HG02981 (cell line): ENCODE results near the gene IGFL2.
"Not testable (repeated sequence)": the region's sequence is repeated elsewhere in the genome, so short reads cannot be mapped to it uniquely, and the experiment has no call there.

Experiments
- ATAC-seq: cut with Tn5 transposase; IDR thresholded peaks from one replicate; pipeline ENCODE4 v1.9.1; 2021; ENCODE audit warnings: mild to moderate bottlenecking, moderate library complexity; ENCODE audit not compliant: unreplicated experiment

IGFL2 gene

DNA sequence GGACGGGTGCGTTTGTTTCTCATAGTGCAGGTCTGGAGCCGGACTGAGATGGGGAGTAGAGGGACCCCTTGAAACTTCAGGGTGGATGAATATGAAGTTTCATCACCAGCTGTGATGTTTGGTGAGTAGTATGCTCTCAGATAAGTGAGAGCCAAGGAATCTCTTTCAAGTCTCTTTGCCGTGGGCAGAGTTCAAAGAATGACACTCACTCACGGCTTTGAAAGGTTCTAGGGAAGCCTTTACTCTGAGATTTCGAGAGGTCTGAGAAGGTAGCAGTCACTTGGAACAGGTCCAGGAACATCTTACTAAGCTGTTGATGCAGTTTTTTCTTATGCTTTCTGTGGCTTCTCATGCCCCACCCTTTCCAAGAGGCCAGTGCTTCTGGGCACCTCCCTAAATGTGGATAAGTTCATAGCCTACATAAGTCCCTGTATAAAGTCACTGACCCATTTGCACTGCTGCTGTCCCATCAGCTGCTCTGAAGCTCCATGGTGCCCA is at the start of gene IGFL2:
TSS of gene IGFL2 (plus strand) at position 448 of the 498 bp plus-strand sequence. CDS start at position 489, 41 bp downstream.
- no peak for ATAC-seq

DNA sequence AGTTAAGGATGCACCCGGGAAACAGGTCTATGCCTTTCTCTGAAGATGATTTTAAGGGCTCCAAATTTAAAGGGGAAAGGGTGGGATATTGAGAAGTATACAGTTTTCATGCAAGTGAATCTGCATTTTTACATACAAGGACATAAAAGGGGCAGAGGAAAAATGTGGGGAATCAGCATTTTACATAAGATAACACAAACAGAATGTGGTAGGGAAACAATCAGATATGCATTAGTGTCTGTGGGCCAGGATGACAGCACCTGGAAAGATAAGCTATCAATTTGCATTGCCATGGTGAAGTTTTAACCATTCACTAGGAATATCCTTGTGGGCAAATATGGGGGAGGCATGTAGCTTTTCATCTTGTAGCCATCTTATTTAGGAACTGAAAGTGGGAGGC is 47.7 kb upstream of the IGFL2 start:
- ATAC-seq: no peak

DNA sequence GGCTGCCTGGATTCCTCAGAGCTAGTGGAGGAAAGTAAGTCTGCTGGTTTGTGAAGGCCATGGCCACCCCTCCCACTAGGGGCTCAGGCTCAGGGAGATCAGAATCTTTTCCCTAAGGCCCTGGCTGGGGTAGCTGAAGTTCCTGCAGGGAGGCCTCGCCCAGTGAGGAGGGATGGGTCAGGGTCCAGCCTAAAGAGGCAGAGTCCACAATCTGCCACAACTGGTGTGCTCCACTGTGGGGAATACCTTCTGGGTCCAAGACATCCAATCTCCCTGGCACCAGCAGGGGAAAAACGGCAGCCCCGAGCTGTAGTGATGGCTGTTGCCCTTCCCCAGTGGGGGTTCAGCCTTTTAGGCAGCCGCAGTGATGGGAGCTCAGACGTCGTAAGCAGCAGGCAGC is 46.7 kb upstream of the IGFL2 start:
- no peak for ATAC-seq

DNA sequence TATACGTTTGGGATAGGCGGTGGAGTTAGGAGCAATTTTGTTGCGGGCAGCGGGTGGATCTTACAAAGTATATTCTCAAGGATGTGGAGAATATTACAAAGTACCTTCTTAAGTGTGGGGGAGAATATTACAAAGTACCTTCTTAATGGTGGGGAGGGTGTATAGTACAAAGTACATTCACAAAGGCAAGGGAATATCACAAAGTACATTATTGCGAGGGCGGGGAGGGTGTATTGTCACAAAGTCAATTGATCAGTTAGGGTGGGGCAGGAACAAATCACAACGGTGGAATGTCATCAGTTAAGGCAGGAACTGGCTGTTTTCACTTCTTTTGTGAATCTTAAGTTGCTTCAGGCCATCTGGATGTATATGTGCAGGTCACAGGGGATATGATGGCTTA is 45.7 kb upstream of the IGFL2 start:
- ATAC-seq: not testable (repeated sequence)

DNA sequence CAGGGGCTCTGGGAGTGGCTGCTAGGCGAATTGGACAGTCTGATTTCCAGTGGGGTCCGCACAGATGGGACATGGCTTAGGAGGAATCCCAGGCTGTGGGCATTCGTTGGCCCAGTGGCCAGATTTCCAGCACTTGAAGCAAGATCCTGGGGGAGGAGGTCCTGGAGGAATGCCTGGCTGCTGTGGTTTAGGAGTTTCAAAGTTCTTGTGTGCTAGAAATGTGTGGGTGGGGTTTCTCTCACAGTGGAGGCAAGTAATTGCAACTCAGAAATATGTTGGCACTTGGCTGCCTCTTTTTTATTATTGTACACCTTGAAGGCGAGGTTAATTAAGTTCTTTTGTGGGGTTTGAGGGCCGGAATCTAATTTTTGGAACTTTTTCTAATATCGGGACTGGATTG is 40.7 kb upstream of the IGFL2 start:
- ATAC-seq: no peak

DNA sequence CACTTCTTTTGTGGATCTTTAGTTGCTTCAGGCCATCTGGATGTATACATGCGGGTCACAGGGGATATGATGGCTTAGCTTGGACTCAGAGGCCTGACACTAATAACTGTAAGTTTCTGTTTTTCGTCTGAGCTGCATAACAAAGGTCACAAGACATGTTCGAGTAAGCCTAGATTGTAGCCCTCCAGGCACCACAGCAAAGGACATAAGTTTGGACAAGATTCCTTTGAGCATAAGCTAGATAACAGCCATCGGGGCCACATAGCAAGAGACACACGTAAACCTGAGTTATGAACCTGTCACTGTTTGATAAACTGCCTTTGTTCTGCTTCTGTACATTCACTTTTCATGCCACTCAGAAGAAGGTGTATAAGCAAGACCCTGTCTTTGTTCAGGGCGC is 38.2 kb upstream of the IGFL2 start:
- no peak for ATAC-seq

DNA sequence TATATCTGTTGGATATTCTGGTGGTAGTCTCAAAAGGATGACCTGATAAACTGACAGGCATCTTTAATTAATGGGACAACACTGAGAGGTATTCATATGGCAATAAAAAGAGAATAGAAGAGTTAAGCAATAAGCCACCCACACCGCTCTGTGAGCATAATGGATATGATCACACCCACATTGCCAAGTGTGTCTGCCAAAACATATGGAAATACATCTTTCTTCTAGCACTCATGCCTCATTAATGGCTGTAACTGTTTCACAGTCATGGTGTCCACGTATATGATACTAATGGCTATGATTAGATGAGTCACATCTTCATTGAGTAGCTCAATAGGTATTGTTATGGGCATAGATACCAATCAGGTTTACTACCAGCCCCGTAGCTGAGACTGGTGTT is 36.7 kb upstream of the IGFL2 start:
- no peak for ATAC-seq

DNA sequence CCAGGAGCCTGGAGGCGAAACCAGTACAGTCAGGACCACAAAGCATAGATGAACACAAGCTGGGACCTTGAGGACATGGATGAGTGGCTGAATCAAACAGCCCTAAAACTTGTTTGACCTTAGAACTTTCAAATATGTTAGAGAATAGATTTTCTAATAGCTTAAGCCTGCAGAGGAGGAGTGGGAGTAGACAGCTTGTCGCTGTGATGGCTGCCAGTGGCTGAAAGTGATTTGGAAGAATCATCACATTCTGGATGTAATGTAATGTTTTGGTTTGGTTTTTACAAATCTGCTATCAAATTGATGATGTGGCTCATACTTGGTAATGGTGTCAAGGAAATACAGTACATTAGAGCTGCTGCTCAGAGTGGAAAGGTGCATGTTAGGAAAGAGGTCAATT is 35.5 kb upstream of the IGFL2 start:
- no peak for ATAC-seq

DNA sequence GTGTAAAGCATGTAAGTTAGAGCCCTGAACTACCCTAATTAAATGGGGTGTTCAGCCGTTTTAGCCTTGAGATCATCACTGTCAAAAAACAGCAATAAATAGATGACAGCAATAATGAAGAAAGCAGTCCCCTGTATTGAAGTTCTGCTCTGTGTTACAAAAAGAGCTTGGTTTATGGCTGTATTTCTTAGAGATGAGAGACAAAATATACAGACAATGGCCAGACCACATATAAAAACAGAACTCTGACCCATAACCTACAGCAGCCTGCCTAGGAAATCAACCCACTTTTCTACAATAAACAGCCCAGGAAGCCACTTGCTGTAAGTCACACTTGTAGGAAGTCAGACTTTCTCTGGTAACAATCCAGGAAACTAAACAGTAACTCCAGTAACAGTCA is 34.3 kb upstream of the IGFL2 start:
- ATAC-seq: no peak

DNA sequence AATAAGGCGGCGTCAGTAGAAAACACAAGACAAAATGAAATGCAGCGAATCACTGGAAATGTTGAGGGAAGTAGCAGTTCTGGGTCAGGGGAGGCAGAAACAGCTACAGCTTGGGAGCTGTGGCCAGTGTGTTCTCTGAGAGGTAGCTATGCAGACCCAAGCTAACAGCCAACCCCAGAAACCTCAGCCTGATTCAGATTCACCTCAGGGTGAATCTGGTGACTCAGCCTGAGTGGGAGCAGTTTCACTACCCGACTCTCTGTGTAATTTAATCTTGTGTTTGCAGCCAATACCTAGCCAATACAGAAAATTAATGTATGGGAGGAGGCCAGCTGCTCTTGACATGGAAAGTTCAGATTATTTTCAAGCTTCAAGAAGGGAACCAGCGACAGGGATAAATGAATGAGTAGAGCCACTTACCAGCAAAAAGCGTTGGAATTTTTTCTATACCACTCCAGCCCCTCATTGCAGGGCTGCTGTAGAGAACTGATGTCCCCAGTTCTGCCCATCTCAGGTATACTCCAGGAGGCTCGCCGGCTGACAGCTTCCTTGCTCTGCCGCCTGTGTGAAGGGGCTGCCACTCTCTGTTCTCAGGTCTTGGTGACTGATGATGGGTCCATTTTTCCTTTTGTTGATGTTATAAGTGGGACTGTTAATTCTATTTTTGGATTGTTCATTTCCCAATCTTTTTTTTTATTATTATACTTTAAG is 32.5 kb upstream of the IGFL2 start:
- no peak for ATAC-seq

DNA sequence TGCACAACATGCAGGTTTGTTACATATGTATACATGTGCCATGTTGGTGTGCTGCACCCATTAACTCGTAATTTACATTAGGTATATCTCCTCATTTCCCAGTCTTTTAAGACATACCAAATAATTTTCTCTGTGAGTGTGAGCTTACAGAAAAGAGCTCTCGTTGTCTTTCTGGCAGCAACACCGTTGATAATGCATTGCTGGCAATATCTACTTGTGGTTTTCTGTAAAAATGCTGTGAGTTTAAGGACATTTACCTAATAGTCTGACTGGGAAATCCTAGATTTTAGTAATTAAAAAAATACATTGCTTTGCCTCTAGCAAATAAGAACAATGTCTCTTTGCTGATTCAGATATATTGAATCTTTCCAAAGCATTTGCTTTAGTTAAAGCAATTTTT is 31.9 kb upstream of the IGFL2 start:
- no peak for ATAC-seq

DNA sequence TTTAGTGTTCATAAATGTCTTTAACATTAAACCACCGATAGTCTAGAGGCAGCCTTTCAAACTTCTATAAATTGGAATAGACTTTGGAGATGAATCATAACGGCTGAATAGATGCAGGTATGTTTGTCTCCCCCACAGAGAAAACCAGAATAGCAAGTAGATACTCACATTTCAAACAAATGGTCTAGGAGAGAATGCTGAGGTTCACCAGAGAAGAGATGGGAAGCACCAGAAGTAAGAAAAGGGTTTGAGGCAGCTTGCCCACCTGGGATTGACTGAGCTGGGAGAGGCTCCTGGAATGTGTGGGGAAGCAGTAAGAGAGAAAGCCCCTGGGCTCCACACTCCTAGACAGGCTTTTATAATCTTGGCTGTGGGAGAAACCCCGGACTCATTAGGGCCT is 29.9 kb upstream of the IGFL2 start:
- ATAC-seq: no peak

DNA sequence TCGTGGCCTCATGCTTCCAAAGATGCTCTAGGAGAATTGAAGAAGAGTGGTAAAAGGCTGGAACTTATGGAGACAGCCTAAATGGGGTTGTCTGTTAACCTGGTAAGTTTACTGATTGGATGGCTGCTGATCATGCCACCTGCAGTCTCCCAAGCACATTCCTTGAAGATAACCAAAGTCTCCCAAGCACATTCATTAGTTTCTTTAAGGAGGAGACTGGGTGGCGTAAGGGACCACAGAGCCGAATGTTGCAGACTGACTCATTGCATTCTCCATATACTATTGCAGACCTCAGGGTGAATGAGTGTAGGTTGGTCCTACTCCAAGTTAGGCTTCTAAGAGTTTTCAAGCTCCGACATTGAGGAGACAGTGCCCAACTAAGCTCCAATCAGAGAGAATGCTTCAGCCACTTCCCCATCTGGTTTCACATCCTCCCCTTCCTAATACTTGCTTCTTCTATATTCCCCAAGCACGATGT is 23.4 kb upstream of the IGFL2 start, which contains the start of gene IGFL3:
TSS of gene IGFL3 (minus strand) at position 51 of the 478 bp plus-strand sequence. CDS start at position 12, 39 bp downstream.
- no peak for ATAC-seq

DNA sequence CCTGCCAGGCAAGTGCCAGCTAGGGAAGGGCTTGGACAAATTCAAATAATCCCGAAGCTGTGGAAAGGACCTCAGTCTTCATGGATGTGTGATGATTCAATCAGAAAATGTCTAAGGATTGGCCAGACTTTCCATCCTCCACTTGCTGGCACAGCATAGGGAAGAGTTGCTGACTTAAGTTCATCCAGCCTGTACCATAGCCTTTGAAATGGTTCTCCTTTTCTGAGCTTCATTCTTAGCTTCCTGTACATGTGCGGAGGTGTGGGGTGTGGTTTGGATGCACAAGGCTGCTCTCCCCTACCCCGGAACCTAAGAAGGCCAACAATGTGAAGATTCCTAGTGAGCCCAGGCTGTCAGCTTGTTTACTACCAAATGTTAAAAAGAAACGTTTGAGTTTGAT is 22.6 kb upstream of the IGFL2 start:
- no peak for ATAC-seq

DNA sequence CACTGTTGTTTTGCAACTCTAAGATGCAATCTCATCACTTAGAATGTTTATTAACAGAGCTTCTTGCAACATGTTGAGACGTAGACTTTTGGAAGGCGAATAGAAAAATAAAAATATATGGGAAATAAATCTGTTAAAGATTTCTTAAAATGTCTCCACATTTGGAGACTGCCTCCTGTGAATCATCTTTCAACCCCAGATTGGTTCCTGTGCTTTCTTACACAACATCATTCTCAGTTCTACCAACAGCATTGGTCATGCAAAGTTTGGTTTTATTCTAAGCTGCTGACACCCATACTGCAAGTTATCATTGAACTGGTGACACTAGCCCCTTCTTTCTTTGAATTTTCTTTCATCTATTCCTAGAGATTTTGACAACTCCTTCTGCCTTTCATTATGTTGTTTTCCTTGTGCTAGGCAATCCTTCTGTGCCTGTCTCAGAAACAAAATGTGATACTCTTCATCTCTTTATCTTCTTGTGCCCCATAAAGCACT is 21.9 kb upstream of the IGFL2 start:
- ATAC-seq: no peak

DNA sequence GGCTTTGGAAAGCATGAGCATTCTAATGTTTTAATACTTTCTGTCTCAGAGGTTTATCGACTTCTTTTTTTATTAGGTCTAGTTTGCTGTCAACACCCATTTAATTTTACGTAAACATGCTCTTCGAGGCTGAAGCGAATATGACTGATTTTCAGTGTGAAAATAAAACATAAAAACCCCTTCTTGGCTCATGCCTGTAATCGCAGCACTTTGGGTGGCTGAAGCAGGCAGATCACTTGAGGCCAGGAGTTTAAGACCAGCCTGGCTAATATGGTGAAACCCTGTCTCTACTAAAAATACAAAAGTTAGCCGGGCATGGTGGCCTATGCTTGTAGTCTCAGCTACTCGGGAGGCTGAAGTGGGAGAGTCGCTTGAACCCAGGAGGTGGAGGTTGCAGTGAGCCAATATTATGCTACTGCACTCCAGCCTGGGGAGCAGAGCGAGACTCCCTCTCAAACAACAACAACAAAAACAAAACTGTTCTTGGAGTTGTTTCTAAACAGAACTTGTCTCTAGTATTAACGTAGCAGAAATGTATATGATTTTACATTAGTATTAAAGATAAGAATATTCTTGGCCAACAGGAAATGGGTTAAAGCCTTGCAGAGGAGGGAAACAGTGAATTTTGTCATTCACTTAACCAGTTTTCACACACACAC is 16.4 kb upstream of the IGFL2 start:
- ATAC-seq: no peak

DNA sequence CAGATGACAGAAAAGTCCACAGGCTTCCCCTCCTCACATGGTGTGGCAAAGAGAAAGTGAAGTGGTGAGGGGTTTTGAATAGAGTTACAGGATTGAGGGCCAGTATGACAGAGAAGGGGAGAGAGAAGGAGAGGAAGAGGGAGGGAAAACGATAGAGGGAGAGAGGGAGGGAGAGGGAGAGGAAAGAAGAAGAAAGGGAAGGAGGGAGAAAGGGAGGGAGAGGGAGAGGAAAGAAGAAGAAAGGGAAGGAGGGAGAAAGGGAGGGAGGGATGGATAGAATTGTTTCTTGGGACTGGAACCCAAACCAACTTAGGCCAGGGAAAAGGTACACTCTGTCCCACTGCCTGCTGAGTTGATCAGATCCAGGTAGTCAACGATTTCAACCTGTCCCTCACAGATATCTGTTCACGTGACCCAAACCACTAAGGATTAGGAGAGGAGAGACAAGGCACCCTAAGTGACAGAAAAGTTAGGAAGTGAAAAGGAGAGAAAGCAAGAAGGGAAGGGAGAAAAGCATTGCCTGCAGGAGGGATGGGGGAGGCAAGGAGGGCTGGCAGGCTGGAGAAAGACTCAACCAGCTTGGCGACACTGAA is 15.4 kb upstream of the IGFL2 start:
- ATAC-seq: no peak

DNA sequence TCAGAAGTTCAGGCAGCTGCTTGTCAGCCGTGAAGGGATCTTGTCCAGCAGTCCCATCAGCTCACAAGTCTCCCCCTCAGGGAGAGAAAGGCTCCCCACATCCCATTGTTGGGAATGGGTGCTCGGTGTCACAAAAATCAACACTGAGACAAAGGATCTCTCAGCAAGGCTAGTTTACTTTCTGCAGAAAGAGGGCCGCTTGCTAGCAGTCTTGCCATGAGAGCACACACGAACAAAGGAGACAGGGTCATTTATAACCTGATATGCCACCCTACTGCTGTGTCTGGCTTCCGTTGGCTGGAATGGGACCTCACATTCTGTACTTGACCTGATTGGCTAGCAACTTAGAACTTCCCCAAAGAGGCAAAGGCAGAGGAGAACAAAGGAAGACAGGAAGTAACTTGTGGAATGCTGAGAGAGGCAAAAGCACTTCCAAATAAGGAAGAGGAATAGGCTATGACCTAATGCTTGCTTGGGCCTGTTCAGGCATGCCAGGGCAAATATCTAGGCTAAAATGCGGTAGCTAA is 14.9 kb upstream of the IGFL2 start:
- no peak for ATAC-seq

DNA sequence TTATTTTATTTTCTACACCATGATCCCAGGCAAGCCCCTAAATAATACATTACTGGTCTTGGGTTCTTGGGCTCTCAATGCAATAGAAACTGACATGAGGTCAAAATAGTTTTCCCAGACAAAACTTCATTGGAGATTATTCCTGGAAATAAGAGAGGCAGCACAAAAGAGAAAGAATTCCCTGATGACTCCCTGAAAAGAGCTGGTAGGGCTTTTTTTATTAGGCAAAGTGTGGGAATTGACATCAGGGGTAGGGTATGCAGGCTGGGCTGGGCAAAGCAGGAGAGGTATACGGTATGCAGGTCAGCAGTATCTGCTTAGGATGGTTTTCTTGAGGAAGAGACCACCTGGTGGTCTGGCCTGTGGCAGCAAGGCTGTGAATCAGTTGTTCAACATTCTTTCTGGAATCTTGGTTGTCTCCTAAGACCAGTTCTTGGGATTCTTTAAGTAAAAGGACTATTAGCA is 14.2 kb upstream of the IGFL2 start:
- no peak for ATAC-seq

DNA sequence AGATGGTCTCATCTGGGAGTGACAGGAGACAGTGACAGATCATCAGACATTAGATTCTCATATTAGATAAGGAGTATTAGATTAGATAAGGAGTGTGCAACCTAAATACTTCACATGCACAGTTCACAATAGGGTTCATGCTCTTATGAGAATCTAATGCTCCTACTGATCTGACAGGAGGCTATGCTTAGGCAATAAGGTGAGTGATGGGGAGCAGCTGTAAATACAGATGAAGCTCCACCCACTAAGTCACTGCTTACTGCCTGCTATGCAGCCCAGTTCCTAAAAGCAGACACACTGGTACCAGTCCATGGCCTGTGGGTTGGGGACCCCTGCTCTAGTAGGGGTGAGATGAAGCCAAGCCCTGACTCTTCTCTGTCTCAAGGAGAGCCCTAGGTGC is 13.5 kb upstream of the IGFL2 start:
- ATAC-seq: no peak

DNA sequence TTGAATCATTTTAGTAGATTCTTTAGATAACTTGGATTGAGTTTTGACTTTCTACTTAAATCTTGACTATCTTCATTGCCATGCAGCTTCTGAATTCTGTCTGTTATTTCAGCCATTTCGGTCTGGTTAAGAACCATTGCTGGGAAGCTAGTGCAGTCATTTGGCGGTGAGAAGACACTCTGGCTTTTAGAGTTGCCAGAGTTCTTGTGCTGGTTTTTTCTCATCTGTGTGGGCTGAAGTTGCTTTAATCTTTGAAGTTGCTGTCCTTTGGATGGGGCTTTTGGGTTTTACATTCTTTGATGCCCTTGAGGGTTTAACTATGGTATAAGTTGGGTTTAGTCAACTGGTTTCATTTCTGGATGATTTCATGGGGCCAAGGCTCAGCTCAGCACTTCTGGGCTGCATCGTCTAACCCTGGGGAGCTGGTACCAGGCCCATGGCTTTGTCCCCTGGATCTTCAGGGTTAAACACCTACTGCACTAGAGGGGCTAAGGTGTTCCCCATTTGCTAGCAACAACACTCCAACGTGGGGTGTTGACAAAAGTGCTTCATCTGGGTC is 10.0 kb upstream of the IGFL2 start:
- no peak for ATAC-seq
